H1 (cell line): ENCODE measurements around the gene MYORG. TPM values are rescaled to one million over a fixed set of nuclear protein-coding genes. Genes with fewer than 3 reads are reported as not detected.

Experiments used
- CTCF ChIA-PET: fragments of 300-600 bp; sonication (Branson Sonifier 250); formaldehyde crosslinking; loops from one replicate; lab custom pipeline; 2021; ENCODE audit not compliant: partially characterized antibody; lab: Charles Lee
- POLR2A ChIA-PET: fragments of 300-600 bp; sonication (Branson Sonifier 250); formaldehyde crosslinking; loops from one replicate; lab custom pipeline; 2021; ENCODE audit warnings: inconsistent platforms; ENCODE audit not compliant: partially characterized antibody; lab: Charles Lee
- DNase-seq, 2 experiments: peaks; one replicate each; pipeline versions ENCODE4 v3.0.0 to v3.0.0-alpha.2; 2010 to 2022; ENCODE audit warnings: low spot score in 2 of 2, low read depth in 1 of 2, mixed read lengths in 1 of 2
- FAIRE-seq: peaks from 2 replicates; lab custom pipeline; 2011; peaks lifted over from hg19 to GRCh38; lab: Jason Lieb, UNC
- H2AFZ ChIP-seq: 2 replicates; pipeline ENCODE4 v1.8.1; 2012; ENCODE audit warnings: low read length, inconsistent platforms
- H2AK5ac ChIP-seq: 2 replicates; pipeline ENCODE4 v1.6.1; 2013; ENCODE audit warnings: low read depth, low read length
- H2BK120ac ChIP-seq: replicated peaks from 2 replicates; pipeline ENCODE3; 2013; ENCODE audit warnings: low read depth, low read length, inconsistent platforms
- H2BK12ac ChIP-seq: 2 replicates; pipeline ENCODE4 v1.6.1; 2013; ENCODE audit warnings: low read depth, low read length
- H2BK15ac ChIP-seq: 2 replicates; pipeline ENCODE4 v1.6.1; 2013; ENCODE audit warnings: low read length
- H2BK20ac ChIP-seq: 2 replicates; pipeline ENCODE4 v1.6.1; 2013; ENCODE audit warnings: low read length
- H2BK5ac ChIP-seq: 2 replicates; pipeline ENCODE4 v1.6.1; 2013; ENCODE audit warnings: low read depth, low read length
- H3K14ac ChIP-seq: 2 replicates; pipeline ENCODE4 v1.6.1; 2013; ENCODE audit warnings: inconsistent platforms; ENCODE audit not compliant: insufficient read length
- H3K18ac ChIP-seq: 2 replicates; pipeline ENCODE4 v1.6.1; 2013; ENCODE audit warnings: low read length; ENCODE audit errors: extremely low read depth
- H3K23ac ChIP-seq: 2 replicates; pipeline ENCODE4 v1.6.1; 2013; ENCODE audit warnings: inconsistent platforms; ENCODE audit not compliant: insufficient read length
- H3K23me2 ChIP-seq: 2 replicates; pipeline ENCODE4 v1.6.1; 2013; ENCODE audit warnings: low read depth, low read length
- H3K27ac ChIP-seq: 2 replicates; pipeline ENCODE4 v1.6.1; 2011; ENCODE audit warnings: low read depth, low read length, inconsistent platforms
- H3K27me3 ChIP-seq, 4 experiments: replicated peaks in 1 of 4; 1 replicate in 1 of 4; 2 replicates in 3 of 4; pipeline versions ENCODE4 v1.6.1 to v1.8.1; 2011 to 2013; ENCODE audit warnings: low read length in 3 of 4, mild to moderate bottlenecking in 3 of 4, inconsistent platforms in 2 of 4, mixed read lengths in 2 of 4, moderate library complexity in 1 of 4; ENCODE audit not compliant: control insufficient read depth in 3 of 4, insufficient read depth in 3 of 4; ENCODE audit errors: extremely low read depth in 1 of 4
- H3K36me3 ChIP-seq, 4 experiments: 2 replicates each; pipeline versions ENCODE4 v1.6.1 to v1.8.1; 2011 to 2013; ENCODE audit warnings: mild to moderate bottlenecking in 4 of 4, low read length in 3 of 4, moderate library complexity in 2 of 4, control low read depth in 1 of 4, inconsistent platforms in 1 of 4; ENCODE audit not compliant: insufficient read depth in 4 of 4, control insufficient read depth in 2 of 4
- H3K4ac ChIP-seq: replicated peaks from 2 replicates; pipeline ENCODE3; 2013; ENCODE audit warnings: low read length, low read depth, mixed read lengths, inconsistent platforms; ENCODE audit not compliant: insufficient read length
- H3K4me1 ChIP-seq, 4 experiments: replicated peaks in 1 of 4; 1 replicate in 1 of 4; 2 replicates in 3 of 4; pipeline versions ENCODE4 v1.6.1 to v1.8.1; 2011 to 2013; ENCODE audit warnings: low read length in 3 of 4, inconsistent platforms in 2 of 4, mixed read lengths in 1 of 4; ENCODE audit not compliant: insufficient read depth in 4 of 4, control insufficient read depth in 3 of 4
- H3K4me2 ChIP-seq, 2 experiments: 2 replicates each; pipeline versions ENCODE4 v1.6.1 to v1.8.1; 2011 to 2013; ENCODE audit warnings: low read depth in 2 of 2, low read length in 2 of 2, control low read depth in 1 of 2, inconsistent platforms in 1 of 2, mild to moderate bottlenecking in 1 of 2; ENCODE audit not compliant: insufficient read depth in 1 of 2
- H3K4me3 ChIP-seq, 4 experiments: fragments of 200-600, 300-600 bp in 1 of 4; sonication (generic), shearing (Covaris generic), sonication (Bioruptor Twin) in 1 of 4; 2 replicates each; pipeline versions ENCODE4 v1.5.1 to v1.8.1; 2011 to 2016; ENCODE audit warnings: low read length in 4 of 4, low read depth in 3 of 4, control low read depth in 2 of 4, inconsistent platforms in 2 of 4, mild to moderate bottlenecking in 2 of 4, mixed read lengths in 1 of 4, moderate library complexity in 1 of 4; ENCODE audit not compliant: insufficient read depth in 2 of 4; ENCODE audit errors: extremely low read depth in 1 of 4
- H3K56ac ChIP-seq: replicated peaks from 2 replicates; pipeline ENCODE3; 2013; ENCODE audit warnings: low read depth, mild to moderate bottlenecking, mixed read lengths, low read length, inconsistent platforms; ENCODE audit not compliant: insufficient read length
- H3K79me1 ChIP-seq: 2 replicates; pipeline ENCODE4 v1.6.1; 2013; ENCODE audit warnings: low read depth, low read length, control low read depth
- H3K79me2 ChIP-seq, 2 experiments: 2 replicates each; pipeline versions ENCODE4 v1.6.1 to v1.8.1; 2012 to 2013; ENCODE audit warnings: low read length in 2 of 2, mild to moderate bottlenecking in 2 of 2, inconsistent platforms in 1 of 2; ENCODE audit not compliant: insufficient read depth in 2 of 2, control insufficient read depth in 1 of 2
- H3K9ac ChIP-seq, 4 experiments: replicated peaks in 1 of 4; 1 replicate in 1 of 4; 2 replicates in 3 of 4; pipeline versions ENCODE4 v1.6.1 to v1.8.1; 2011 to 2013; ENCODE audit warnings: low read depth in 3 of 4, low read length in 3 of 4, control low read depth in 2 of 4, mild to moderate bottlenecking in 2 of 4, moderate library complexity in 2 of 4, inconsistent platforms in 1 of 4; ENCODE audit errors: extremely low read depth in 1 of 4
- H3K9me3 ChIP-seq, 2 experiments: 2 replicates each; pipeline versions ENCODE4 v1.6.1 to v1.8.1; 2012 to 2013; ENCODE audit warnings: mild to moderate bottlenecking in 2 of 2, moderate library complexity in 2 of 2, control low read depth in 1 of 2, inconsistent platforms in 1 of 2, low read depth in 1 of 2, low read length in 1 of 2, mixed read lengths in 1 of 2; ENCODE audit not compliant: insufficient read depth in 2 of 2
- H4K20me1 ChIP-seq, 2 experiments: replicated peaks in 1 of 2; 2 replicates each; pipeline versions ENCODE3 to v1.8.1; 2011 to 2013; ENCODE audit warnings: inconsistent platforms in 2 of 2, low read length in 2 of 2, mild to moderate bottlenecking in 1 of 2; ENCODE audit not compliant: insufficient read depth in 2 of 2, control insufficient read depth in 1 of 2
- H4K5ac ChIP-seq: 2 replicates; pipeline ENCODE4 v1.6.1; 2013; ENCODE audit warnings: low read length, low read depth, mixed read lengths, inconsistent platforms; ENCODE audit not compliant: insufficient read length
- H4K8ac ChIP-seq: 2 replicates; pipeline ENCODE4 v1.8.0; 2013; ENCODE audit warnings: mild to moderate bottlenecking, moderate library complexity, low read length, inconsistent platforms; ENCODE audit not compliant: insufficient read depth; ENCODE audit errors: extremely low read depth
- H4K91ac ChIP-seq: replicated peaks from 2 replicates; pipeline ENCODE3; 2013; ENCODE audit warnings: low read length, mixed read lengths, inconsistent platforms; ENCODE audit not compliant: insufficient read length
- BRCA1 ChIP-seq: IDR thresholded peaks from 2 replicates; pipeline ENCODE4 v1.6.1; 2012; ENCODE audit warnings: low read depth, low read length, improper control_type of control experiment
- CBX5 ChIP-seq: fragments of 300-800, 300-1000 bp; sonication (generic); IDR thresholded peaks from 2 replicates; pipeline ENCODE4 v1.7.1; 2016; ENCODE audit warnings: antibody characterized with exemption, low read length, low read depth
- CEBPB ChIP-seq: IDR thresholded peaks from 2 replicates; pipeline ENCODE4 v1.6.1; 2012; ENCODE audit warnings: low read depth, low read length
- FOSL1 ChIP-seq: IDR thresholded peaks from 2 replicates; pipeline ENCODE4 v1.6.1; 2011; ENCODE audit warnings: mild to moderate bottlenecking, low read depth, low read length, moderate library complexity; ENCODE audit not compliant: insufficient read depth
- GABPA ChIP-seq: IDR thresholded peaks from 2 replicates; pipeline ENCODE4 v1.6.1; 2011; ENCODE audit warnings: mild to moderate bottlenecking, low read length, moderate library complexity, borderline replicate concordance; ENCODE audit not compliant: insufficient read depth
- HDAC2 ChIP-seq, 2 experiments: fragments of 300-600 bp in 1 of 2; sonication (generic) in 1 of 2; IDR thresholded peaks; 2 replicates each; pipeline ENCODE4 v1.6.1; 2011 to 2012; ENCODE audit warnings: low read depth in 2 of 2, low read length in 2 of 2, mild to moderate bottlenecking in 2 of 2, moderate library complexity in 2 of 2, borderline replicate concordance in 1 of 2, inconsistent platforms in 1 of 2
- NANOG ChIP-seq: IDR thresholded peaks from 2 replicates; pipeline ENCODE4 v1.6.1; 2011; ENCODE audit warnings: low read length, low read depth, mild to moderate bottlenecking, inconsistent platforms; ENCODE audit not compliant: insufficient read depth, poor library complexity, severe bottlenecking
- RXRA ChIP-seq: IDR thresholded peaks from 2 replicates; pipeline ENCODE4 v1.6.1; 2011; ENCODE audit warnings: low read depth, mild to moderate bottlenecking, low read length, moderate library complexity; ENCODE audit not compliant: insufficient read depth
- SAP30 ChIP-seq: fragments of 300-600 bp; sonication (generic); IDR thresholded peaks from 2 replicates; pipeline ENCODE4 v1.7.1; 2012; ENCODE audit warnings: low read length, moderate library complexity, mild to moderate bottlenecking, inconsistent platforms; ENCODE audit not compliant: insufficient read depth, insufficient replicate concordance
- SIRT6 ChIP-seq: IDR thresholded peaks from one replicate; pipeline ENCODE4 v1.7.1; 2012; ENCODE audit warnings: low read length, inconsistent platforms
- SP1 ChIP-seq: IDR thresholded peaks from 2 replicates; pipeline ENCODE4 v1.6.1; 2011; ENCODE audit warnings: low read depth, low read length
- SUZ12 ChIP-seq: fragments of 200-600 bp; sonication (generic); IDR thresholded peaks from 2 replicates; pipeline ENCODE4 v1.6.1; 2012; ENCODE audit warnings: mild to moderate bottlenecking, inconsistent platforms, low read length, moderate library complexity, mixed read lengths
- YY1 ChIP-seq: IDR thresholded peaks from 2 replicates; pipeline ENCODE4 v1.6.1; 2011; ENCODE audit warnings: low read depth, mild to moderate bottlenecking, low read length
- WGBS, 2 experiments: shearing (Covaris generic) in 1 of 2; methylation state at CpG; one replicate each; pipeline versions ENCODE4 v1.1.6 to v1.1.7; 2013 to 2015; ENCODE audit warnings: low lambda C conversion rate in 2 of 2, mixed read lengths in 2 of 2, inconsistent platforms in 1 of 2, low coverage in 1 of 2, missing lambda C conversion rate in 1 of 2; ENCODE audit not compliant: insufficient replicate concordance in 2 of 2, insufficient coverage in 1 of 2, insufficient read length in 1 of 2; ENCODE audit errors: extremely low coverage in 1 of 2, missing lambda C conversion rate in 1 of 2; 5-methylcytosine and 5-hydroxymethylcytosine counted together
- polyA plus RNA-seq, 7 experiments: library from polyadenylated mRNA; depleted of rRNA in 3 of 7; stranded (reverse) in 5 of 7; unstranded in 2 of 7; fragments of >200 nt in 5 of 7; fragments of 200-250 nt in 2 of 7; gene quantifications; 1 replicate in 5 of 7; 2 replicates in 1 of 7; 4 replicates in 1 of 7; pipeline versions ENCODE4 v1.2.1 to v1.2.3, GENCODE V29; 2011 to 2013; ENCODE audit warnings: missing spikeins in 2 of 7, mixed read lengths in 2 of 7
- total RNA-seq: library from RNA; stranded (reverse); fragmentation: NEBNext Ultra II Directional; extraction: Animal tissue kit (Norgen Biotek cat#: 25700); gene quantifications from 2 replicates; pipeline ENCODE4 v1.2.1, GENCODE V29; 2021

The MYORG gene
- total and polyA plus RNA-seq, 2 of the 8 experiments (the other 6 are each of a cell fraction or from before 2014, with no cell fraction given): 1.2 to 5.9 TPM

- no peak overlapping the region for H2AFZ ChIP-seq
- no peak overlapping the region for H3K27ac ChIP-seq
- TF ChIP-seq GABPA: no peak
- TF ChIP-seq RXRA: no peak
- no peak for TF ChIP-seq SP1
- TF ChIP-seq HDAC2 (IDR thresholded peaks at IDR 0.05; ENCODE audit: borderline replicate concordance in 1 of 2, low read depth in 2 of 2, low read length in 2 of 2): no peak
- TF ChIP-seq SAP30: no peak
- no peak for TF ChIP-seq CBX5
- TF ChIP-seq BRCA1: no peak
- TF ChIP-seq YY1: no peak
- TF ChIP-seq FOSL1: no peak
- TF ChIP-seq SUZ12: no peak
- TF ChIP-seq SIRT6: no peak
- TF ChIP-seq NANOG: no peak
- no peak for TF ChIP-seq CEBPB
Measured at GRCh38 chr9:34341659-34342295, 34.9 kb downstream of the MYORG start.

More at GRCh38 chr9:34341659-34342295, 34.9 kb downstream of the MYORG start:
- H3K4me2 ChIP-seq: no peak overlapping the region
- DNase-seq (no peak), FAIRE-seq (no peak)
- no peak overlapping the region for H2BK12ac ChIP-seq
- POLR2A ChIA-PET: no interaction called here
- H2AK5ac ChIP-seq: no peak overlapping the region
- no peaks in the 10 kb centered on the region for H3K9me3 ChIP-seq
- no peaks in the 10 kb centered on the region for H3K27me3 ChIP-seq
- no peak overlapping the region for H4K91ac ChIP-seq
- no peak overlapping the region for H3K4ac ChIP-seq
- no peak overlapping the region for H2BK5ac ChIP-seq
- H2BK120ac ChIP-seq: no peak overlapping the region
- no peak overlapping the region for H3K18ac ChIP-seq
- H4K8ac ChIP-seq: no peak overlapping the region
- no peak overlapping the region for H3K56ac ChIP-seq
- no peaks in the 10 kb centered on the region for H3K79me2 ChIP-seq
- WGBS, 2 experiments: 83% methylated on average over 6 of the region's 7 CpGs; no CpG with 5 or more reads in 1 of the 2 experiments
- CTCF ChIA-PET: interaction anchor here (2.3 to 16.6 kb wide), 3 partner anchors 9 to 87 kb away, joined by 6 to 350 read pairs (median 27); partner anchors contain the start of gene MYORG
- no peak overlapping the region for H2BK15ac ChIP-seq
- no peaks in the 10 kb centered on the region for H4K20me1 ChIP-seq
- H3K36me3 ChIP-seq: peaks cover 0 to 11% (median 5%) of the 10 kb centered on the region in 4 experiments; a peak in 4 of 8 replicates
- H3K79me1 ChIP-seq: no peaks in the 10 kb centered on the region; the same call in 1 of the 2 replicates
- no peak overlapping the region for H3K9ac ChIP-seq
- H4K5ac ChIP-seq: no peak overlapping the region
- H3K23me2 ChIP-seq: no peaks in the 10 kb centered on the region
- no peak overlapping the region for H2BK20ac ChIP-seq
- H3K14ac ChIP-seq: no peak overlapping the region
- H3K4me1 ChIP-seq: no peaks in the 10 kb centered on the region
- no peak overlapping the region for H3K4me3 ChIP-seq
- no peak overlapping the region for H3K23ac ChIP-seq
